ENCODE data around the gene TRAK1.

Gene TRAK1

DNA sequence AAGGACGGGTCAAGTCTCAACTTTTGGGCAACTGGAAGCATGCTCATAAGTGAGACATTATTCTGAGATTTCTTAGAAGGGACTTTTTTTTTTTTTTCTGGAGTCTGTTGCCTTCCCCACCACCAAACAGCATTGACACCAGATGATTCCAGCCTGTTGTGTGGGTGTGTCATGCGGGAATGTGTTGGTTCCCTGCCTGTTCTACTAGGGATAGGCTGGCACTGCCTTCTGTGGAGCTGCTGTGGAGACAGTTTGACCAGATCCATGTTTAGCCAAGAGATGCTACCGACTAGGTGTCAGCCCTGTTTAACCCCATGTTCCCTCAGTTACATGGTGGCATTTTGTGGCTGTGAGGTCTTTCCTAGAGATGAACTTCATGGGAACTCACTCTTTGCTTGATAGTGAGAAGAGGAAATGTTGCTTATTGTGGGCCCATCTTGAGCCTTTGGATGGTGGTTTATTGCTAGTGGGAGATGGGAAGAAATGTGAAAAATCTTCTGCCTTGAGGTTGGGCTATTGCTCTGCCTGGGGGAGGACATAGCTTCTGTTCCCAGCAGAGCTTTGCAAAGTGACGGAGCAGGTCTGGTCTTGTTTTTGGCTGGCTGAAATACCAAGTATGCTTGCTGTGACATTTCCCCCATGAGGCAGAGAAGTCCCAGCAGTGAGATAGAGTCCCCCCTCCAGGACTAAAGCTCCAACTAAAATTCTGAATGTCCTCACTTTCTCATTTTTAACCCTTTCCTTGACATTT lies 31.3 kb downstream of the TRAK1 start:
- TF ChIP-seq, protein P1, sequence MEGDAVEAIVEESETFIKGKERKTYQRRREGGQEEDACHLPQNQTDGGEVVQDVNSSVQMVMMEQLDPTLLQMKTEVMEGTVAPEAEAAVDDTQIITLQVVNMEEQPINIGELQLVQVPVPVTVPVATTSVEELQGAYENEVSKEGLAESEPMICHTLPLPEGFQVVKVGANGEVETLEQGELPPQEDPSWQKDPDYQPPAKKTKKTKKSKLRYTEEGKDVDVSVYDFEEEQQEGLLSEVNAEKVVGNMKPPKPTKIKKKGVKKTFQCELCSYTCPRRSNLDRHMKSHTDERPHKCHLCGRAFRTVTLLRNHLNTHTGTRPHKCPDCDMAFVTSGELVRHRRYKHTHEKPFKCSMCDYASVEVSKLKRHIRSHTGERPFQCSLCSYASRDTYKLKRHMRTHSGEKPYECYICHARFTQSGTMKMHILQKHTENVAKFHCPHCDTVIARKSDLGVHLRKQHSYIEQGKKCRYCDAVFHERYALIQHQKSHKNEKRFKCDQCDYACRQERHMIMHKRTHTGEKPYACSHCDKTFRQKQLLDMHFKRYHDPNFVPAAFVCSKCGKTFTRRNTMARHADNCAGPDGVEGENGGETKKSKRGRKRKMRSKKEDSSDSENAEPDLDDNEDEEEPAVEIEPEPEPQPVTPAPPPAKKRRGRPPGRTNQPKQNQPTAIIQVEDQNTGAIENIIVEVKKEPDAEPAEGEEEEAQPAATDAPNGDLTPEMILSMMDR (IDR thresholded peaks at IDR 0.05; ENCODE audit: extremely low read depth, insufficient read depth, missing control alignments): no peak
- DNase-seq (ENCODE audit: low spot score): peak; percentile 44
- in situ Hi-C loops (cut with MboI; ENCODE audit: low pct_unique_long_range_greater_than_20kb, low sequenced_read_pairs, unreplicated experiment): loop anchor here (25.0 kb wide), 1 partner anchor 315 kb away; no protein-coding TSS in a partner anchor

DNA sequence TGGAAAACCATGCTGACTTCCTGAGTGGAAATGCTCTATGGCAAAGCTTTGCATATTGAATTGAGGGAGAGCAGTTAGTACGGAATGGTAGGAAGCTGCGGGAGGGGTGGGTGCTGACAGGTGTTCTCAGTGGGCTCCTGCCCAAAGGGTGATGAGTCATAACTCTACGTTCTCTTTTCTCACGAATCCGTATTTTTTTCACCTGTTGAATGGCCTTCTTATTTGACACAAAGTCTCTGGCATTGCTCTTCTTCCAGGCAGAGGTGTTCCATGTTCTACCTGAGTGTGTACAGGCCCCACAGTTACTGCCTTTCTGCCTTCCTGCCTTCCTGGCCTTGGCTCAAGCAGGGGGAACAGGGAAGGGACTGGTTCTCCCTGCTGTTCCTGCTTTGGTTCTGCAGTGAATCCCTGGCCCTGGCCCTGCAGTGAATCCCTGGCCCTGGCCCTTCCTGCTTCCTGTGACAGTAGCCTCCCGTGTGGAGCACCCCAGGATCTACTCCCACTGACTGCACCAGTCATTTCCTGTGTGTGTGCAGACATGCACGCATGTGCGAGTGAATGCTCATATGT lies 31.9 kb downstream of the TRAK1 start:
- peak; percentile 38 for DNase-seq (ENCODE audit: low spot score)
- in situ Hi-C loops (cut with MboI; ENCODE audit: low pct_unique_long_range_greater_than_20kb, low sequenced_read_pairs, unreplicated experiment): loop anchor here (25.0 kb wide), 1 partner anchor 314 kb away; no protein-coding TSS in a partner anchor
- TF ChIP-seq, protein P1 (IDR thresholded peaks at IDR 0.05; ENCODE audit: extremely low read depth, insufficient read depth, missing control alignments): no peak

DNA sequence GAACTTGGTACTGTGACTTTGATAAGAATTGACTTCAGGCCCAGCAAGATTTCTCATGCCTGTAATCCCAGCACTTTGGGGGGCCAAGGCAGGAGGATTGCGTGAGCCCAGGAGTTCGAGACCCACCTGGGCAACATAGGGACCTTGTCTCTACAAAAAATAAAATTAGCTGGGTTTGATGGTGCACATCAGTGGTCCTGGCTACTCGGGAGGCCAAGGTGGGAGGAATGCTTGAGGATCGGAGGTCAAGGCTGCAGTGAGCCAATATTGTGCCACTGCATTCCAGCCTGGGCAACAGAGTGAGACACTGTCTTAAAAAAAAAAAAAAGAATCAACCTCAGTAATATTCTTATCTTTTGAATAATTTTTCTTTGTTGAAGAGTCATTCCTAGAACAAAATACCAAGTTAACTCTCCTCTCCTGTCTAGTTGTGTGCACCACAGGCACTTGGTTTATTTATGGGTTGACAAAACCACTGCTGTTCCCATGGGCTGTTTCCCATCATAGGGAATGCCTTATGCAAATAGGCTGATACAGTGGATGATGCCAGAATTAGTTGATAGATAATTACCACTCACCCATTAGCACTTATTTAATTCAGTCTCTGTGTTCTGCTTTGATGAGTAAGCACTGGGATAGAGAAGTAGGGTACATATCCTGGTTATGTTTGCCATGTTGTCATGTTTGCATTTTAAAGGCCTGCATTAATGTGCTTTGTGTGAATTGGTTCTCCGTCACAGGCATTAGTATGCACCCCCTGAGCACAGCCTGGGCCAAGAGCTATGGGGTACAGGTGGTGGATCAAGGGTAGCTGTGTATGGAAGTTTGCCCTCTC lies 32.9 kb downstream of the TRAK1 start:
- no peak for DNase-seq (ENCODE audit: low spot score)
- in situ Hi-C loops (cut with MboI; ENCODE audit: low pct_unique_long_range_greater_than_20kb, low sequenced_read_pairs, unreplicated experiment): loop anchor here (25.0 kb wide), 1 partner anchor 313 kb away; no protein-coding TSS in a partner anchor
- TF ChIP-seq, protein P1 (IDR thresholded peaks at IDR 0.05; ENCODE audit: extremely low read depth, insufficient read depth, missing control alignments): no peak

DNA sequence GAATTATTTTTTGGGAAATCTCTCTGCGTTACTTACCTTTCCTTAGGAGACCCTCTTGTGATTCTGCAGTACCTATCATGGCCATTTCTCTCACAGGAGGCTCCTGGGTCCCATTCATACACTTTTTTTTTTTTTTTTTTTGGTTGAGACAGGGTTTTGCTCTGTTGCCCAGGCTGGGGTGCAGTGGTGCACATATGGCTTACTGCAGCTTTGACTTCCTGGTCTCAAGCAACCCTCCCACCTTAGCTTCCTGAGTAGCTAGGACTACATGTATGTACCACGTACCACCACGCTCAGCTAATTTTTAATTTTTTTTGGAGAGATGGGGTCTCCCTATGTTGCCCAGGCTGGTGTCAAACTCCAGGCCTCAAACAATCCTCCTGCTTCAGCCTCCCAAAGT lies 36.1 kb downstream of the TRAK1 start:
- in situ Hi-C loops (cut with MboI; ENCODE audit: low pct_unique_long_range_greater_than_20kb, low sequenced_read_pairs, unreplicated experiment): no loop called here
- DNase-seq (ENCODE audit: low spot score): no peak
- TF ChIP-seq, protein P1 (IDR thresholded peaks at IDR 0.05; ENCODE audit: extremely low read depth, insufficient read depth, missing control alignments): no peak

DNA sequence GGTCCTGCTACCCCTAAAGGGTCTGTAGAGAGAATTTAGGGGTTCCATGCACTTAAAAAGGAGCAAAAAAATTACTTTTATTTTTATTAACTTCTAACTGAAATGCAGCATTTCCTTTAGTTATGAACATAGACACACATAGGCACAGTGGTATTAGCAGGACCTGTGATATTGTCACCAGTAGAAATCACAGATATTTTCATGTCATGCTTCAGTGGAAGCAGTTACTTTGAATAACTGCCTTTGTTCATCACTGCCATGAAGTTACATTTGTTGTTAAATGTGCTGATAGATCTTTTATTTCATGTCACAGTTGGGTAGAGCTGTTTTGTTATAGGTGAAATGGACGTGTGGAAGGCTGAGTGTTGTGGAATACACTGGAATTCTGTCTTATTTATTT lies 37.4 kb downstream of the TRAK1 start:
- DNase-seq (ENCODE audit: low spot score): no peak
- TF ChIP-seq, protein P1 (IDR thresholded peaks at IDR 0.05; ENCODE audit: extremely low read depth, insufficient read depth, missing control alignments): no peak
- in situ Hi-C loops (cut with MboI; ENCODE audit: low pct_unique_long_range_greater_than_20kb, low sequenced_read_pairs, unreplicated experiment): no loop called here
